Measurements from ENCODE around the gene STXBP6.

- TF ChIP-seq PREB (CRISPR knock-in tag; IDR thresholded peaks at IDR 0.05) (no peak), EP300 (IDR thresholded peaks at IDR 0.05; ENCODE audit: low read depth in 2 of 2, low read length in 2 of 2) (peak in 1 of 2 experiments; percentile 36; a peak in 1 of 4 replicates), EP300 (CRISPR knock-in tag; IDR thresholded peaks at IDR 0.05; ENCODE audit: borderline replicate concordance) (no peak), ELF1 (CRISPR knock-in tag; IDR thresholded peaks at IDR 0.05) (peak; percentile 66; the same call in 1 of the 2 replicates), CSRNP1 (CRISPR knock-in tag; IDR thresholded peaks at IDR 0.05) (no peak), ZNF782 (CRISPR knock-in tag; IDR thresholded peaks at IDR 0.05; ENCODE audit: borderline replicate concordance) (no peak), POLR2AphosphoS5 (IDR thresholded peaks at IDR 0.05; ENCODE audit: low read depth, low read length) (no peak), ATF7 (IDR thresholded peaks at IDR 0.05) (no peak), ATF7 (CRISPR knock-in tag; IDR thresholded peaks at IDR 0.05) (no peak)
- TF ChIP-seq, protein P1, sequence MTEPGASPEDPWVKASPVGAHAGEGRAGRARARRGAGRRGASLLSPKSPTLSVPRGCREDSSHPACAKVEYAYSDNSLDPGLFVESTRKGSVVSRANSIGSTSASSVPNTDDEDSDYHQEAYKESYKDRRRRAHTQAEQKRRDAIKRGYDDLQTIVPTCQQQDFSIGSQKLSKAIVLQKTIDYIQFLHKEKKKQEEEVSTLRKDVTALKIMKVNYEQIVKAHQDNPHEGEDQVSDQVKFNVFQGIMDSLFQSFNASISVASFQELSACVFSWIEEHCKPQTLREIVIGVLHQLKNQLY (CRISPR knock-in tag; IDR thresholded peaks at IDR 0.05), result no peak
These were observed 175.3 kb downstream of the STXBP6 start for GRCh38 chr14:24874514-24875202.

Data from HepG2 (cell line).